Measurements from ENCODE around the gene PLSCR4.

DNA sequence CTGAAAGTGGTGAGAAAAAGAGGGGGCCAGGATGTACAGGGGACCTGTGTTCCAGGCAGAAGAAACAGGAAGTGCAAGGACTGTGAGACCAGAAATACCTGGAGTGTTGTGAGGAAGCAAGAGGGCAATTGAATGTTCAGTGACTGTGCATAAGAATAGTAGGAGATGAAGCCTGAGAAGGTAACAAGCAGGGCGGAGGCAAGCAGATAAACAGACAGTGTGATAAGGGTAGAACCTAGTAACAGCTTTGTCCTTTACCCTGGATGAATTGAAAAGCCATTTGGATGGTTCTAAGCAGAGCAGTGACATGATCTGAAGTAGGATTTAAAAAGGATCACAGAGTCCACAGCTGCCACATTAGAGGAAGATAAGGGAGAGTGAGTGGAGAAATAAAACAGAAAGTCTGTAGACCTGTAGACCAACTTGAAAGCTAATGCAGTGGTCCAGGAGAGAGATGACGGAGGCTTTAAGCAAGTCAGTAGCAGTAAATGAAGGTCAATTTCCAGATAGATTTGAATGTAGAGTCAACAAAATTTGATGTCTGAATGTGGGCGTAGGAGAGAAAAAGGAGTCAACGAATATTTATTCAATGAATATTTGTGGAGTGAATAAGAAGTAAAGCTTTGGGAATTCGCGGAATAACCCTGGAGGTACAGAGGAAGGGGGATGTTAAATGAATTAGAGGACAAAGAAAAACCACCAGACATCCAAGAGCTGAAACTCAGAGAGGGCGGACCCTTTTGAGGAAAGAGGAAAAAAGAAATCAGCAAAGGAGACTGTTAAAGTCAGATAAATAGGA lies 85.7 kb downstream of the PLSCR4 start:
- no peak for TF ChIP-seq EZH2 (IDR thresholded peaks at IDR 0.05; ENCODE audit: insufficient read depth, low read length)
- TF ChIP-seq, protein P1, sequence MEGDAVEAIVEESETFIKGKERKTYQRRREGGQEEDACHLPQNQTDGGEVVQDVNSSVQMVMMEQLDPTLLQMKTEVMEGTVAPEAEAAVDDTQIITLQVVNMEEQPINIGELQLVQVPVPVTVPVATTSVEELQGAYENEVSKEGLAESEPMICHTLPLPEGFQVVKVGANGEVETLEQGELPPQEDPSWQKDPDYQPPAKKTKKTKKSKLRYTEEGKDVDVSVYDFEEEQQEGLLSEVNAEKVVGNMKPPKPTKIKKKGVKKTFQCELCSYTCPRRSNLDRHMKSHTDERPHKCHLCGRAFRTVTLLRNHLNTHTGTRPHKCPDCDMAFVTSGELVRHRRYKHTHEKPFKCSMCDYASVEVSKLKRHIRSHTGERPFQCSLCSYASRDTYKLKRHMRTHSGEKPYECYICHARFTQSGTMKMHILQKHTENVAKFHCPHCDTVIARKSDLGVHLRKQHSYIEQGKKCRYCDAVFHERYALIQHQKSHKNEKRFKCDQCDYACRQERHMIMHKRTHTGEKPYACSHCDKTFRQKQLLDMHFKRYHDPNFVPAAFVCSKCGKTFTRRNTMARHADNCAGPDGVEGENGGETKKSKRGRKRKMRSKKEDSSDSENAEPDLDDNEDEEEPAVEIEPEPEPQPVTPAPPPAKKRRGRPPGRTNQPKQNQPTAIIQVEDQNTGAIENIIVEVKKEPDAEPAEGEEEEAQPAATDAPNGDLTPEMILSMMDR (IDR thresholded peaks at IDR 0.05; ENCODE audit: insufficient read depth, low read depth, low read length), result no peak

All from astrocyte (in vitro differentiated cells and primary cell).